HG02678 (cell line): Measurements from ENCODE around the gene KDM1A.
"Not testable (repeated sequence)": the region's sequence is repeated elsewhere in the genome, so short reads cannot be mapped to it uniquely, and the experiment has no call there.

ENCODE experiments used
- ATAC-seq: cut with Tn5 transposase; IDR thresholded peaks from one replicate; pipeline ENCODE4 v1.9.1; 2021; ENCODE audit warnings: mild to moderate bottlenecking, moderate library complexity; ENCODE audit not compliant: unreplicated experiment

Gene KDM1A

GRCh38 chr1:23019094-23019862 lies at the start of gene KDM1A:
Gene KDM1A, plus strand, starts transcription at chr1:23019468. Its CDS starts 129 bp downstream, at chr1:23019597.
- ATAC-seq = peak; percentile 95

GRCh38 chr1:22970096-22970495 lies 49.2 kb upstream of the KDM1A start:
- no peak for ATAC-seq

GRCh38 chr1:22971161-22971560 lies 48.1 kb upstream of the KDM1A start:
- ATAC-seq = no peak

GRCh38 chr1:22971611-22972405 lies 47.5 kb upstream of the KDM1A start:
- ATAC-seq = no peak

GRCh38 chr1:22972760-22973159 lies 46.5 kb upstream of the KDM1A start, which contains the start of gene LACTBL1:
Gene LACTBL1, minus strand, starts transcription at chr1:22972866. Its CDS starts 550 bp downstream, at chr1:22972316.
- ATAC-seq = no peak

GRCh38 chr1:22975694-22976093 lies 43.6 kb upstream of the KDM1A start:
- no peak for ATAC-seq

GRCh38 chr1:22976127-22976460 lies 43.2 kb upstream of the KDM1A start:
- ATAC-seq = no peak

GRCh38 chr1:22976461-22977243 lies 42.6 kb upstream of the KDM1A start:
- ATAC-seq = peak; percentile 52

- no peak for ATAC-seq
Observed at GRCh38 chr1:22978299-22978698, 41.0 kb upstream of the KDM1A start.

GRCh38 chr1:22980471-22980790 lies 38.8 kb upstream of the KDM1A start:
- not testable (repeated sequence) for ATAC-seq

GRCh38 chr1:22983944-22984343 lies 35.3 kb upstream of the KDM1A start:
- ATAC-seq = no peak

- not testable (repeated sequence) for ATAC-seq
Observed at GRCh38 chr1:22992384-22992783, 26.9 kb upstream of the KDM1A start.

GRCh38 chr1:22993220-22993795 lies 26.0 kb upstream of the KDM1A start:
- not testable (repeated sequence) for ATAC-seq

- ATAC-seq = no peak
Observed at GRCh38 chr1:22995774-22996173, 23.5 kb upstream of the KDM1A start.

GRCh38 chr1:22997528-22997927 lies 21.7 kb upstream of the KDM1A start:
- ATAC-seq = not testable (repeated sequence)

- ATAC-seq = not testable (repeated sequence)
Observed at GRCh38 chr1:23000133-23000532, 19.1 kb upstream of the KDM1A start.

- ATAC-seq = not testable (repeated sequence)
Observed at GRCh38 chr1:23002218-23002617, 17.1 kb upstream of the KDM1A start.

GRCh38 chr1:23004112-23004511 lies 15.2 kb upstream of the KDM1A start:
- ATAC-seq = no peak

- ATAC-seq = not testable (repeated sequence)
Observed at GRCh38 chr1:23004769-23005168, 14.5 kb upstream of the KDM1A start.

- ATAC-seq = no peak
Observed at GRCh38 chr1:23007106-23007505, 12.2 kb upstream of the KDM1A start.

GRCh38 chr1:23008901-23009300 lies 10.4 kb upstream of the KDM1A start:
- no peak for ATAC-seq
